GM13977 (cell line): Measurements from ENCODE around the gene KNG1.
"Not testable (repeated sequence)": the region's sequence is repeated elsewhere in the genome, so short reads cannot be mapped to it uniquely, and the experiment has no call there.

Source experiments
- DNase-seq: peaks from one replicate; pipeline ENCODE4 v3.0.0; 2012; ENCODE audit warnings: low spot score
- in situ Hi-C: fragments of 300-500 bp; cut with MboI; formaldehyde crosslinking; loops from one replicate; pipeline ENCODE4 v1.12.0; 2022; ENCODE audit warnings: low sequenced_read_pairs, low pct_unique_long_range_greater_than_20kb, mixed read lengths, inconsistent platforms; ENCODE audit not compliant: unreplicated experiment
- TF ChIP-seq, protein P1 (sequence below): IDR thresholded peaks from 2 replicates; pipeline ENCODE4 v1.5.1; 2012; ENCODE audit warnings: mild to moderate bottlenecking, control low read depth; ENCODE audit not compliant: insufficient read depth; ENCODE audit errors: extremely low read depth, missing control alignments

KNG1 gene

DNA sequence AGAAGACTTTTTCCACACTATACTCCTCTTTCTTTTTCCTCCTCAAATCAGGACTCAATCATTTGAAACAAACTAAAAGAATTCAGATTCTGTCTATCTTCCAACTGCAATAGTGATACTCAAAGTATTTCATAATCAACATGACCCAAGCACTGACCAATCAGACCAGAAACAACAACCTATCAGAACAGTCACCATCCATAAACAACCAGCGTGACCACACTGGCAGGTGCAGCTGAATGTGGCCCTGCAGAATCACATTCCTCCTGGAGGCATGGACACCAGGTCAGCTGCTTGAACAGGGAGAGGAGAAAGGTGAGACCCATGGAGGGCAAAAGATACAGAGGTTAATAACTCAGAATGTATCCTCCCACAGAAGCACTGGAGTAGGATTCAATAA, 38.0 kb upstream of the KNG1 start:
- DNase-seq: no peak
- in situ Hi-C loops: no loop called here

DNA sequence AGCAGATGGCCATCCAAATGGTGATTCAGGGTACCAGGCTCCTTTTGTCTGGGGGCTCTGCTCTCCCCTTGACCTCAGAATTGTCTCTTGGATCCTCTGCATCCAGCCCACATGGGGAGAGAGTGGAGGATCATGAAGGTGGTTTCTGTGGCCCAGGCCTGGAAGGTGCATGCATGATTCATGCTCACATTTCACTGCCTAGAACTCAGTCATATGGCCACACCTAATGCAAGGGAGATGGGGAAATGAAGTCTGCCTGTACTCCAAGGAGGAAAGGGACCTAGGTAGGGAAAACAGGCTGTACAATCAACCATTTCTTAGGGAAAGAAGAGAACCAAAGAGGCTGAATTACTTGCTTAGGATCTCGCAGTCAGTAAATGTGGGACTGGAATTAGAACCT, 36.3 kb upstream of the KNG1 start:
- in situ Hi-C loops: no loop called here
- no peak for DNase-seq
- TF ChIP-seq, protein P1, sequence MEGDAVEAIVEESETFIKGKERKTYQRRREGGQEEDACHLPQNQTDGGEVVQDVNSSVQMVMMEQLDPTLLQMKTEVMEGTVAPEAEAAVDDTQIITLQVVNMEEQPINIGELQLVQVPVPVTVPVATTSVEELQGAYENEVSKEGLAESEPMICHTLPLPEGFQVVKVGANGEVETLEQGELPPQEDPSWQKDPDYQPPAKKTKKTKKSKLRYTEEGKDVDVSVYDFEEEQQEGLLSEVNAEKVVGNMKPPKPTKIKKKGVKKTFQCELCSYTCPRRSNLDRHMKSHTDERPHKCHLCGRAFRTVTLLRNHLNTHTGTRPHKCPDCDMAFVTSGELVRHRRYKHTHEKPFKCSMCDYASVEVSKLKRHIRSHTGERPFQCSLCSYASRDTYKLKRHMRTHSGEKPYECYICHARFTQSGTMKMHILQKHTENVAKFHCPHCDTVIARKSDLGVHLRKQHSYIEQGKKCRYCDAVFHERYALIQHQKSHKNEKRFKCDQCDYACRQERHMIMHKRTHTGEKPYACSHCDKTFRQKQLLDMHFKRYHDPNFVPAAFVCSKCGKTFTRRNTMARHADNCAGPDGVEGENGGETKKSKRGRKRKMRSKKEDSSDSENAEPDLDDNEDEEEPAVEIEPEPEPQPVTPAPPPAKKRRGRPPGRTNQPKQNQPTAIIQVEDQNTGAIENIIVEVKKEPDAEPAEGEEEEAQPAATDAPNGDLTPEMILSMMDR: no peak

More for the DNA sequence above, 38.0 kb upstream of the KNG1 start:
- TF ChIP-seq, protein P1: no peak

DNA sequence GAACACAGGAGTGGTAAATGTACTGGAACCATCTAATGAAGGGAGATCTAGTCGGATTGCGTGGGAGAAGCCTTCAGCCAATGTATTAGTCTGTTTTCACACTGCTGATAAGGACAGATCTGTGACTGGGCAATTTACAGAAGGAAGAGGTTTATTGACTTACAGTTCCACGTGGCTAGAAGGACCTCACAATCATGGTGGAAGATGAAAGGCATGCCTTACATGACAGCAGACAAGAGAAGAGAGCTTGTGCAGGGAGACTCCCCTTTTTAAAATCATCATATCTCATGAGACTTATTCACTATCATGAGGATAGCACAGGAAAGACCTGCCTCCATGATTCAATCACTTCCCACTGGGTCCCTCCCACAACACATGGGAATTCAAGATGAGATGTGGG, 34.3 kb upstream of the KNG1 start:
- no peak for DNase-seq
- TF ChIP-seq, protein P1: no peak
- in situ Hi-C loops: no loop called here

DNA sequence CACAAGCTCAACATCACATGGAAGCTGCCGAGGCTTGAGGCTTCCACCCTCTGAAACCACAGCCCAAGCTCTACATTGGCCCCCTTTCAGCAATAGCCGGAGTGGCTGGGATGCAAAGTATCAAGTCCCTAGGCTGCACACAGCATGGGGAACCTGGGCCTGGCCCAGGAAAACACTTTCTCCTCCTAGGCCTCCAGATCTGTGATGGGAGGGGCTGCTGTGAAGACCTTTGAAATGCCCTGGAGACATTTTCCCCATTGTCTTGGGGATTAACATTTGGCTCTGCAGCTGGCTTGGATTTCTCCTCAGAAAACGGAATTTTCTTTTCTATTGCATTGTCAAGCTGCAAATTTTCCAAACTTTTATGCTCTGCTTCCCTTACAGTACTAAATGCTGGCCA, 33.2 kb upstream of the KNG1 start:
- DNase-seq: no peak
- in situ Hi-C loops: no loop called here

DNA sequence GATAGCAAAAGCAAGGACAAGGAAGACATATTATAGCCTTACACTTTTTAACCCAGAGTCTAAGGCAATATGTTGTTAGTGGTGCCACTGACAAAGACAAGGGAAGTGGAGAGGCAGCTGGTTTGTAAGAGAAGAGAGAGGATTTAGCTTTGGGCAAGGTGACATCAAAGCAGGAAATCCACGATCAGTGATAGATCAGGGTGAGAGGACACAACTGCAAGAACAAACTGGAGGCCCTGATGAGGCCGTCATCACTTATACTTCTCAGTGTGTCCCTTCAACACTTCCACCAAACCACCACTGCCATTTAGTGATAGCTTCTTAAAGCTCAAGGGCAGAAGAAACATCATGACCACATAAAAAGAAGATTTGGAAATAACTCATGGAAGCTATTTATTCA, 30.7 kb upstream of the KNG1 start:
- DNase-seq: not testable (repeated sequence)

More for the DNA sequence above, 33.2 kb upstream of the KNG1 start:
- TF ChIP-seq, protein P1: no peak

DNA sequence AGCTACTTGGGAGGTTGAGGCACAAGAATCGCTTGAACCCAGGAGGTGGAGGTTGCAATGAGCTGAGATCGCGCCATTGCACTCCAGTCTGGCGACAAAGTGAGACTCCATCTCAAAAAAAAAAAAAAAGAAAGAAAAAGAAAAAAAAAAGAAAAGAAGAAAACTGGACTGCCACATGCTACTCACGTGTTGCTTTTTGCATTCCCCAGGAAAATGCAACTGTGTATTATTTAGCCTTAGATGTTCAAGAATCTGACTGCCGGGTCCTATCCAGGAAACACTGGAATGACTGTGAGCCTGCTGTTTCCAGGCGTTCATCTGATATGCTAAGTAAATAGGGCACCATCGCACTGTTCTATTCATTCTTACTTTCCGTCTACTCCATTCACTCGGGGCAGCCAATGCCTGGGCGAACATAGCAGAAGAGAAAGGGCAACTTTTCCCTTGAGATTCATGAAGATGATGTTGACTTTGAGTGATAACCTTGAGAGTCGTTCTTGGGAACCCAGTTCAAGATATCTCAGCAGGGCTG, 30.0 kb upstream of the KNG1 start:
- in situ Hi-C loops: no loop called here
- TF ChIP-seq, protein P1: no peak

More for the DNA sequence above, 30.7 kb upstream of the KNG1 start:
- in situ Hi-C loops: not testable (repeated sequence)

DNA sequence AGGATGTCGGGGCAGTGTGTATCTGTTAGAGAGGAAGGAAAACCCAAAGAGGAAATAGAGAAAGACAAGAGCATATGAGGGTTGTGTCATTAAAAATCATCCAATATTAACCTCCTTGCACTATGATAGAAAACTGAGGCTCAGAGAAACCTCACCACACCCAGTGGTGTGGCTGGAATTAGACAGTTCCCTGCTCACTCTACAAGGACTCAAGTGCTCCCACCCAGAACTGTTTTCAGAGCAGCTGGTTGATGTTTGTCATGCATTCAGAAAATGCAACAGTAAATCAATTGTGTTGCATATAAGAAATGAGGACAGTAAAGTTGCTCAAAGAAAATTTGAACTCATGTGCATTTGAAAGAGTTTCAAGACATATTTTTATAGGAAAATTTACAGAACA, 26.9 kb upstream of the KNG1 start:
- in situ Hi-C loops, DNase-seq: not testable (repeated sequence)

More for the DNA sequence above, 30.0 kb upstream of the KNG1 start:
- DNase-seq: no peak

DNA sequence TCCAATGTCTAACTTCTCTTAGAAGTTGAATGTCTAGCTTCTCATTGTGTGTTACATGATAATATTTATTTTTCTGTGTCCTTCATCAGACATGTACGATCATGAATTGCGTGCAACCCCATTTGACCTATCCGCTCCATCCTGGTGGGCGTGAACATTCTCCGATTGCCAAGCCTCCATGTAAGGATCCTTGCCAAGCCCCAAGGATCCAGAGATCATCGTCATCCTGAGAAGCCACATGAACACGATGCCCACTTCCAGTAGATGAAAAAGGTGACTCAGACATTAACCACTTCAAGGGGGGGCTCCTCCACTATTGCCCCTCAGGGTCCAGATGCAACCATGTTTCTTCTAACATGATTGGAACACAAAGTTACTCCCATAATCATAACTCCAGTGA, 25.5 kb upstream of the KNG1 start:
- no peak for DNase-seq
- in situ Hi-C loops: no loop called here
- TF ChIP-seq, protein P1: no peak
